CD4-positive, alpha-beta T cell treated with Interleukin-1 beta for 1 hour (primary cell): ENCODE measurements around the gene TTC39B.

Source experiments
- DNase-seq, 2 donors: peaks; one replicate each; pipeline ENCODE4 v3.0.0-alpha.2; 2020 to 2022

Gene TTC39B

DNA sequence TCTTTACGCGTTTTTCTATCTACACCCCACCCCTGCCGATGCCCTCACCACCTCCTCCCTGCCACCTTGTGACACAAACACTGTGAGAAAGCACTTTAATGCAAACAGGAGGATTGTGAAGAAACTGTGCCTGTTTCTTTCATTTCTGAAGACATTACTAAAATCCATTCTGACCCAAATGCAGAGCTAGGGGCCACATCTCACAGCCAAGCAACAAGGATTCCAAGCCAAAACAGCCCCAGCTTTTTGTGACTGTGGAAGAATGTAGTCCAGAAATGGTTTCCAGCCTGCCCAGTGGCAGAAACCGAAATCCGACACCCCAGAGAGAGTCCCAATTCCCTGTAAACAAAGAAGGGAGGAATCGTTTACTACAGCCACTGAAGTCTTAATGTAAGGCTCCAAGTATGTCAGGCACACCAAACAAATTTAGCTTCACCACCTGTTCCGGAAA is 190.9 kb downstream of the TTC39B start:
- no peak for DNase-seq

DNA sequence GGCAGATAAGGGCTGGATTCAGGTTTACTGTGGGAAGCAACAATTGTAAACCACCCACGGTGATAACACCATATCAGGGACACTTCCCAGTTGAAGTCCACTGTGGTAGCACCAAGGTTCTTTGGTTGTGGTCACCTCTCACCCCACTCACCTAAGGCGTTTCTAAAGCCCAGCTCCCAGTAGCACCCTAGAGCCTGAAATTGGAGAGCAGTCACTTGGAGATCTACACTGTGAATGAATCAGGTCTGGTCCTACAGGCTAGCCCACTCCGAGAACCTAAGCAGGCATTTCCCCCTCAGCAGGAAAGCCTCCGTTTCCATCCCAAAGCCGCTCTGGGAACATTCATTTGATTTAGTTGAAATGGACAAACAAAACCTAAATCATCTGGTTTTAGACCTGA is 191.3 kb downstream of the TTC39B start:
- DNase-seq: no peak

DNA sequence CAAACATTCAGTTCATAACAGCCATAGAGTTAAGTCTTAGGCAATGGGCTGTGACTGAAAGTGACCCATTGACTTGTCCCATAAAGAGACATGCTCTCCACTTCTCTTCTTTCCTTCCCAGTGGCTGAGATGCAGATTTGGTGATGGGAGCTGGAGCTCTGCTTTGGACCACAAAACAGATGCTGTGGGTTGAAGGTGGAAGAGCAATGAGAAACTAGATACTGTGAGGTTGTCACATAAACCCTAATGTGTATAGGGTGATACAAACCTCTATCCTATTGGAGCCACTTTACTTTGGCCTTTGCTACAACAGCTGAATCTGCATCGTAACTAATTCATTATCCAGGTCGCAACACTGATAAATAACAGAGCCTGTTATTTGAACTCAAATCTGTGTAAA is 192.0 kb downstream of the TTC39B start:
- no peak for DNase-seq
